H1 (cell line): ENCODE results near the gene PLXND1. TPM values are rescaled to one million over a fixed set of nuclear protein-coding genes. Genes with fewer than 3 reads are reported as not detected.

Experiments used
- BRCA1 ChIP-seq: IDR thresholded peaks from 2 replicates; pipeline ENCODE4 v1.6.1; 2012; ENCODE audit warnings: low read depth, low read length, improper control_type of control experiment
- EP300 ChIP-seq, 2 experiments: IDR thresholded peaks; 1 replicate in 1 of 2; 2 replicates in 1 of 2; pipeline ENCODE4 v1.6.1; 2011 to 2012; ENCODE audit warnings: low read depth in 2 of 2, low read length in 2 of 2, mild to moderate bottlenecking in 2 of 2, borderline replicate concordance in 1 of 2, inconsistent platforms in 1 of 2, moderate library complexity in 1 of 2
- MAFK ChIP-seq: IDR thresholded peaks from 2 replicates; pipeline ENCODE4 v1.6.1; 2012; ENCODE audit warnings: low read depth, mild to moderate bottlenecking, improper control_type of control experiment, low read length
- NRF1 ChIP-seq: IDR thresholded peaks from 2 replicates; pipeline ENCODE4 v1.6.1; 2011; ENCODE audit warnings: mild to moderate bottlenecking, low read depth, low read length, improper control_type of control experiment
- RBBP5 ChIP-seq: IDR thresholded peaks from 2 replicates; pipeline ENCODE4 v1.7.1; 2012; ENCODE audit warnings: low read depth, mild to moderate bottlenecking, inconsistent platforms, low read length, moderate library complexity, borderline replicate concordance
- ZNF274 ChIP-seq: IDR thresholded peaks from 2 replicates; pipeline ENCODE4 v1.7.0; 2012; ENCODE audit warnings: low read length, borderline replicate concordance; ENCODE audit errors: extremely low read depth
- polyA plus RNA-seq, 7 experiments: library from polyadenylated mRNA; depleted of rRNA in 3 of 7; stranded (reverse) in 5 of 7; unstranded in 2 of 7; fragments of >200 nt in 5 of 7; fragments of 200-250 nt in 2 of 7; gene quantifications; 1 replicate in 5 of 7; 2 replicates in 1 of 7; 4 replicates in 1 of 7; pipeline versions ENCODE4 v1.2.1 to v1.2.3, GENCODE V29; 2011 to 2013; ENCODE audit warnings: missing spikeins in 2 of 7, mixed read lengths in 2 of 7
- total RNA-seq: library from RNA; stranded (reverse); fragmentation: NEBNext Ultra II Directional; extraction: Animal tissue kit (Norgen Biotek cat#: 25700); gene quantifications from 2 replicates; pipeline ENCODE4 v1.2.1, GENCODE V29; 2021
- TF ChIP-seq, protein P1 (sequence below): IDR thresholded peaks from 2 replicates; pipeline ENCODE4 v1.6.1; 2012; ENCODE audit warnings: inconsistent platforms
- TF ChIP-seq, protein P2 (sequence below): IDR thresholded peaks from 2 replicates; pipeline ENCODE4 v1.6.1; 2011; ENCODE audit warnings: low read depth, mild to moderate bottlenecking, low read length; ENCODE audit not compliant: insufficient read depth

PLXND1 gene
- total and polyA plus RNA-seq, 2 of the 8 experiments (the other 6 are each of a cell fraction or from before 2014, with no cell fraction given): 17.7 to 66.4 TPM

DNA sequence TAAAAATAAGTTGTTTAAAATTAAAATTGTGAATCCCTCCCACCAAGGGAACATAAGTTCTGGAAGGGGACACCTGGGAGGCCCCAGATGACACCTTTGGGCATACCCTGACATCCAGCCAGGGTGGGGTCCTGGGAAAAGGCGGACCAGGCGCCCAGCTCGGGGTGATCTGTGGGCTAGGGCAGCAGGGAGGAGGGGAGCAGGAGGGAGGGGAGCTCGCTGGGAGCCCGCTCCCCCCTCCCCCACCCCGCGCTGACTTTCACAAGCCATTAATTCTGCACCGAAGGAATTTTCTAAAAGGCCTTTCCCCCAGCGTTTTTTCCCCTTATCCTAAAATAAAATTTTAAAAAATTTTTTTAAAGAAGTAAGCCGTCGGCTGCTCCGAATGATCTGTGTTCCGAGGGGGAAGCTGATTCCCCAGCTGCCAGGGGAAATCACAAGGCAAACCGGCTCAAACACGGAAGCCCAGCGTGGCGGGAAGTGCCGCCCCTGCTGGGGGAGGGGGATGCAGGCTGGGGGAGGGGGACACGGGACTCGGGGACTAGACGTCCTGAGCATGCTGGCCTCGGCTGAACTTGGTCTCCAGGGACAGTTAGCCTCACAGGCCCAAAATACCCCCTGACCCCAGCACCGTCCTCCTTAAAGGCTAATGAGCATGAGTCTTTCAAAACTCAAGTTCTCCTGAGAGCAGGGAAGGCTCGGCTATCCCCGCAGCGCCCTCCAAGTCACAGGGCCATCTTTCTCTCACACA lies 13.9 kb downstream of the PLXND1 start (continued):
- TF ChIP-seq MAFK (no peak), ZNF274 (no peak), RBBP5 (no peak), NRF1 (no peak), EP300 (IDR thresholded peaks at IDR 0.05; ENCODE audit: borderline replicate concordance in 1 of 2, low read depth in 2 of 2, low read length in 2 of 2) (0 out of 3 replicates have a peak, but pooled peaks of 1 of the 2 experiments have one; percentile 32), BRCA1 (no peak)
- TF ChIP-seq, protein P1, sequence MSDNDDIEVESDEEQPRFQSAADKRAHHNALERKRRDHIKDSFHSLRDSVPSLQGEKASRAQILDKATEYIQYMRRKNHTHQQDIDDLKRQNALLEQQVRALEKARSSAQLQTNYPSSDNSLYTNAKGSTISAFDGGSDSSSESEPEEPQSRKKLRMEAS: no peak; the same call in 1 of the 2 replicates
- TF ChIP-seq, protein P2, sequence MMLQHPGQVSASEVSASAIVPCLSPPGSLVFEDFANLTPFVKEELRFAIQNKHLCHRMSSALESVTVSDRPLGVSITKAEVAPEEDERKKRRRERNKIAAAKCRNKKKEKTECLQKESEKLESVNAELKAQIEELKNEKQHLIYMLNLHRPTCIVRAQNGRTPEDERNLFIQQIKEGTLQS: no peak
